ENCODE data around the gene DCLK3.

- TF ChIP-seq CTCF (IDR thresholded peaks at IDR 0.05 in 4 of 5, conservative IDR thresholded peaks at IDR 0.05 in 1 of 5) (no peak), POLR2A (IDR thresholded peaks at IDR 0.05) (no peak)
Observed at GRCh38 chr3:36674816-36675215, 89.5 kb downstream of the DCLK3 start.
